ENCODE data around the gene PCSK7.
A peak's percentile ranks its signal among the peaks of the same experiment; 100 is the strongest.

PCSK7 gene

DNA sequence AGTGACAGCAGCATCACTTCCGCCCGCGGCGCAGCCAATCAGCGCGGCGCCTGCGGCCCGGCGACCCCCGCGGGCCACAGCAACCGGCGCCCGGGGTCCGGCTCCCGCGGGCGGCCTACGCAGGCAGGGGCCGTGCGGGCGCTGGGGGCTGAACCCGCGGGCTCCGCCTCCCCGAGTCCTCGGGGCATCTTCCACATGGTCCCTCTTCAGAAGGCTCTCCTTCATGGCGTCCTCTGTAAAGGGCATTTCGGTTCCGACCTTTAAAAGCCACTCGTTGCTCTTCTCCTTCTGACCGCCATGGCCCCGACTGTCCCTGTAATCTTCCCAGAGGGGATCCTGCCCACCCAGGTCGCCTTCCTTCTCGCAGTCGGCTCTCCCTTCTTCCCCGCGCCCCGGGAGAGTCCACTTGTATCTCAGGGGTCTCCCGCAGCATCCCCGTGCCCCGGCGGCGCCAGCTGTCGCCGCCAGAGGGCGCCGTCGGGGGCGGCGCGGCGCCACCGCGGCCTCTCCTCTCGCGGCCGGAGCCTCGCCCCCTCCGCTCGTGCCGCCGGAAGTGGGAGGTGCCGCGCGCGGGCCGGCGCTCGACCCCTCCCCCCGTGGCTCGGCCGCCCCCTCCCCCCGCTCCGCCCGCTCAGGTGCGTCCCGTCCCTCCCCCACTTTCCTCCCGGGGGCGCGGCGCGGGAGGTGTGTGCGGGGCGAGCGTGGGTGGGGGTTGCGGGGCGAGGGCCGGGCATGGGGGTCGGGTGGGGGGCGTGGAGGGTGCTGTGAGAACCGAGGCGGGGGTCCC, 412 bp upstream of the PCSK7 start, which contains the start of gene RNF214:
RNF214 (plus strand) TSS at position 580 of the 787 bp plus-strand sequence. CDS start 1,602 bp downstream, outside the sequence.
- peak; percentile 96 for DNase-seq (ENCODE audit: insufficient read length, low spot score)
- peak; percentile 91 for FAIRE-seq

DNA sequence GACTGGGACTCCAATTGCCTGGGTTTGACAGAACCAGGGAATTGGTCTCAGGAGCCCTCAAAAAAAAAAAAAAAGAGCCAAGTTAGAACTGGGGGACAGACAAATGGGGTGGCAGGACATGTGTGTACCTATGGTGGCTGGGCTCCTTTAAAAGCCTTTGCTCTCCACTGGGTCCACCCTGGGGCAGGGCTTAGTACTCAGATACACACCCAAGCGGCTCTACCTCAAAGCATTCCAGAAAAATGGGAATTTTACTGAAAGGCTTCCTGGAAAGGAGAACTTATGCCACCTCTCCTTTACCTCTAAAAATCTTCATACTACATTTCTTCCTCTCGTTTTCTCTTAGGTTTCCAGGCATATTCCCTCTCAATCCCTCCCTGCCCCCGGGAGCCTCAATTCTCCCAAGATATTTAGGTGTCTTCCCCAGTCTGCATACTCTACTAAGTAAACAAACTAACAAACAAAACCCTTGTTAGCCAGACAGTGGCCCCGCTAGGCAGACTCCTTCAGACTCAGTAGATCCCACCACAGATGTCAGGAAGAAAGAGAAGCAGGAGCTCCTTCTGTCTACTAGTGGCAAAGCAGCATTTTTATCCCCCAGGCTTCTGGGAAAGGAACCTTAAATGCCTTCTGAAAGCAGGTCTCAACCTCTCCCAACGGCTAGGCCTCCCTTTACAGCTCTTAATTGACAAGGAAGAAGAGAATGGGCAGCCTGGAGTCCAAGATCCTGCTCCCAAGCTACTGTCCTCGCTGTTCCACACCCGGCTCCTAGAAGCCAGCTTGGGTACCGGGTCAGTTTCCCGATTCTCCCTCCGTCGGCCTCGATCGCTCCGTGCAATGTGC, 653 bp downstream of the PCSK7 start:
- FAIRE-seq (no peak), DNase-seq (ENCODE audit: insufficient read length, low spot score) (no peak)

DNA sequence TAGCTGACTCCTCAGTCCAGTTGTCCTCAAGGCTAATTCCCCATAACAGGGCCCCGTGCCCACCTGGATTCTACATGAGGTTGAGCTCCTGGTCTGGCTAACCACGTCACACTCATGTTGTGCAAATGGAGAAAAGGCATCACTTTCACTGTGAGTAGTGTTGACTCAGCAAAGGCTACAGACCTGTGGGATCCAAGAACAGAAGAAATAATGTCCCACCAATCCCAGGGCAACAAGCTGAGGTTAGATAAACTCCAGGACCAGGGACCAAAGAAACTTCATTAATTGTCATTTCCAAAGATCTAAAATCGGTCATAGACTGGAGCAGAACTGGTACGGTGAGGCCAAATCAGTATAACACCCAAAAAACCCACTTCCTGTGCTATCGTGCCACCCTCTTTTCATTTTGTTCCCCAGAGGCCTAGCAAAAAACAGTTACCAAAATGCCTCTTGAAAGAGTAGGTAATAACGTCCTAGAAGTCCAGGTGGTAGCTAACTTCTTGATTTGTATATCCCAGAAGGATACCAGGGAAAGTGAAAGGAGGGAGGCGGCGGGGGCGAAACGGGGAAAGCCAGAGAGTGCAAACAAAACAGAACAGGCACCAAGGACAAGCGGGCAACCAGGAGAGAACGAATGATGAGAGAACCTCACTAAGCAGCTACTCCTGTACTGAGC, 1.4 kb downstream of the PCSK7 start:
- FAIRE-seq = peak; percentile 93
- DNase-seq (ENCODE audit: insufficient read length, low spot score) = peak; percentile 37

DNA sequence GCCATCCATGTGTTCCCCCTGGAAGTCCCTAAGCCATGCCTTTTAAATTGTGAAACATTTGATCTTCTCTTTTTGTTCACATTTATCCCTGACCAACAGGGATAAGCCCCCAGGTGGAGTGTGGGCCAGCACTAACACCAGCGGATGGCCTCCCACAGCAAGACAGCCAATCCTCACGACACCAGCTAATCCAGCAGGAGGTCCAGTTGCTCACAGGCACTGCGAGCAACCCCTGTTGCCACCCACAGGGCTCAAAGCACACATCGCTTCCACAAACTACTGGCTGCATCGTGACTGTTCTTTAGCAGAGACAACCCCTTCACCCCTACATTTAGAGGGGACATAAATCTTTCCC, 2.0 kb downstream of the PCSK7 start:
- FAIRE-seq (no peak), DNase-seq (ENCODE audit: insufficient read length, low spot score) (no peak)

- DNase-seq (ENCODE audit: insufficient read length, low spot score) = no peak
- FAIRE-seq = no peak
Observed at GRCh38 chr11:117229411-117229810, 2.5 kb downstream of the PCSK7 start.

GRCh38 chr11:117228091-117228490, 3.8 kb downstream of the PCSK7 start:
- FAIRE-seq (no peak), DNase-seq (ENCODE audit: insufficient read length, low spot score) (no peak)

- peak; percentile 75 for DNase-seq (ENCODE audit: insufficient read length, low spot score)
- FAIRE-seq = peak; percentile 88
Observed at GRCh38 chr11:117226388-117227385, 5.2 kb downstream of the PCSK7 start.

DNA sequence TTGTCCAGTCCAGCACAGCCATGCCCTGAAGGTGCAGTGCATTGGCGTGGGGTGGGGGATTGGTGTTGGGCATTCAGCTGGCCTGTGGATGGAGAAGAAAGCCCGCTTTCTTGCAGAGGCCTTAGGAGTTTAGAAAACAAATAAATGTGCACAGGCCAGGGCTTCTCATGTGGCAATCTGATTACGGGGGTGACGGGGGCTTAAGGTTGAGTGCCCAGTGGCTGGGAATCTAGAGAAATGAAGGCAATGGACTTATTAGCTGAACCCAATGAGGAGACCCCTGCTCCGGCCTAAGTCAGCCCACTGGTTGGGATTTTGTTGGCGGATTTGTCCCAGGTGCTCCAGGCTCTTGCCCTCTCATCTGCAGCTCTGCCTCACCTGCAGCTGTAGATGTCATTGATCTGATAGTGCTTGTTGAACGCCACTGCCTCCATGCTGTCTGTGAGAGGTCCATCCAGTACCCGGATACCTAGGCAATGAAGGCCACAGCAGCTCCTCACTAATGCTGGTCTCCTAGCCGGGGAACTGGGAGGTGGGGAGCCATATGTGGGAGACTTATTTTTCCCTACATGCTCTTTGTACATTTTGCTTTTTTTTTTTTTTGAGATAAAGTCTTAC, 6.2 kb downstream of the PCSK7 start:
- FAIRE-seq (no peak), DNase-seq (ENCODE audit: insufficient read length, low spot score) (no peak)

- FAIRE-seq (no peak), DNase-seq (ENCODE audit: insufficient read length, low spot score) (no peak)
Observed at GRCh38 chr11:117223741-117224689, 7.9 kb downstream of the PCSK7 start.

DNA sequence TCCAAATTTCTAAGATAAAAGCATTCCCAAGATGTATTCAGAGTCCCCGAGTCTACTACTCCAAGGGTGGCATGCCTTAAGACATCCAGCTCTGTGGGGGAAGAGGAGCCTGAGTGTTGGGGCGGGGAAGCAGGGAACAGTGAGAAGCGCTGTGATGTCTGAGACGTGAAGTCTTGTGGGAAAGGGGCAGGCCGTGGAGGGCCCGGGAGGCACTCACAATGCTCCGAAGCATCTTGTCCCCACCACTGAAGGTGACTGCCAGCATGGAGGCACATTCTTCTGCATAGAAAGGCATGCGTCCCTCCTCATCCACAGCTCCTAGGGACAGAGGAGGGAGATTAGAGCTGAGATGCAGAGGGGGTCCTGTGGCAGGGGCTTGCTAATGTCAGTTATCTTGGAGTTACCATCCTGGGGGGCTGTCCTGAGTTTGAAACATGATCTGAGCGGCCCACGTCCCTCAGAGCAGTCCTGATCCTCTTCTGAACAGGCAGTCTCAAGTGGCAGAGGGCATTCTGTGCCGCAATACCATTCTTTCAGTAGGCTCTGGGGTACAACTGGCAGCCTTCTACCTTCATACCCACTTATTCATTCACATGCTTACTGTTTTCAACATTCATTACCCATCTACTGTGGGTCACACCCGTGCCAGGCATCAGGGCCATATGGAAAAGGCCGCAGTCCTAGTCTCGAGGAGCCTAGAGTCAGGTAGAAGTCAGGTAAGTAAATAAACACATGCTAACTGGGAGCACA, 8.7 kb downstream of the PCSK7 start:
- FAIRE-seq = no peak

DNA sequence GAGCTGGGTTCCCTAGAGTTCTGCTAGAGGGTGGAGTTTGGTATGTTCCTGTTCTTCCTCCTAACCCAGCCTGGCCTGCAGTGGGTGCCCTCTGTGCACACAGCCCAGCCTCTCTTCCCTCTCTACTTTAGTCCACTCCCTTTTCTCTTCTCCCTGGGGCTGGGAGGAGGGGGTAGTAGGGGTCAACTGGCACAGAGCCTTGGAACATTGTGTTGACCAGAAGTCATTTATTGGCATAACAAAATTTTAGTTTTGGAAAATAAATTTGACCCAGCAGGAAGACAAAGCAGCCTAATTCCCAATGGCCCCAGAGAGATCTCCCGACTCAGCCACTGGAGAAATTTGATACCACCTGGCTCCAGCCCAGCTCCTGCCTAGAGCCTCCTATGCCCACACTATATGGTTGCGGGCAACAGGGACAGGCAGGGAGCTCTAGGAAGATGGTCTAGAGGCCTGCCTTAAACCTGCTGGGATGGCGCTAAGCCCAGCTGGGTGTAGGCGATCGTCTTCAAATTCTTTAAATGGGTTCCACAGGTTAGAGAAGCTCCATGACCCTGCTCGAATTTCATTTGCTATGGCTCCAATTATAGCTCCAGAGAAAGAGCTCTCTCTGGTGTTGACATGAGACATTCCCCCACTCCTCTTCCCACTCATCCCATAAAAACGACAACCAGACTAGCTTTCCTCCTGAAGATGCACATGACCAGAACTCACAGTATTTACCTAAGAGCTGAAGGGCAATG, 9.9 kb downstream of the PCSK7 start:
- FAIRE-seq (no peak), DNase-seq (ENCODE audit: insufficient read length, low spot score) (no peak)

More for the DNA sequence above, 8.7 kb downstream of the PCSK7 start:
- DNase-seq (ENCODE audit: insufficient read length, low spot score) = no peak

- DNase-seq (ENCODE audit: insufficient read length, low spot score) (no peak), FAIRE-seq (no peak)
Observed at GRCh38 chr11:117220999-117221774, 10.7 kb downstream of the PCSK7 start.

- FAIRE-seq (no peak), DNase-seq (ENCODE audit: insufficient read length, low spot score) (no peak)
Observed at GRCh38 chr11:117220568-117220967, 11.3 kb downstream of the PCSK7 start.

DNA sequence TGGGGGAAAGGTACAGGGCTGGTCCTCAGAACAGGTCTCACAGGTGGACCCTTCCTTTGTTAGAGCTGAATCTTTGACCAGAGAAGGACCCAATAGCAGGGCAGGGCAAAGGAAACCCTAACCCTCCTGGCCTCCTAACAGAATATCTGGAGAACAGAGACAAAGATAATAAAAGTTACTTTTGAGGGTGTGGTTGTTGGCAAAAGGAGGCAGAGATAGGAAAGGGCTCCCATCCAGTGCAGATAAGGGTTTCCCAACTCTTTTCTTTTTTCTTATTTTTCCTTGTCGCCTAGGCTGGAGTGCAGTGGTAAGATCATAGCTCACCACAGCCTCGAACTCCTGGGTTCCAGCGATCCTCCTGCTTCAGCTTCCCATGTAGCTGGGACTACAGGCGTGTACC, 11.9 kb downstream of the PCSK7 start:
- no peak for DNase-seq (ENCODE audit: insufficient read length, low spot score)
- no peak for FAIRE-seq

GRCh38 chr11:117219455-117219854, 12.4 kb downstream of the PCSK7 start:
- FAIRE-seq = no peak
- DNase-seq (ENCODE audit: insufficient read length, low spot score) = no peak

GRCh38 chr11:117219001-117219400, 12.9 kb downstream of the PCSK7 start:
- FAIRE-seq (no peak), DNase-seq (ENCODE audit: insufficient read length, low spot score) (no peak)

All from GM19239 (cell line).